MM.1S (cell line): ENCODE measurements around the gene ZBTB7C.

Source experiments
- EZH2 ChIP-seq: fragments of 300-600 bp; sonication (generic); optimal IDR thresholded peaks from 2 replicates; pipeline ENCODE3; 2017; ENCODE audit warnings: low read depth, mild to moderate bottlenecking, antibody characterized with exemption, low read length, mixed read lengths
- EZH2phosphoT487 ChIP-seq: fragments of 300-600 bp; sonication (generic); IDR thresholded peaks from 2 replicates; pipeline ENCODE4 v1.6.1; 2018; ENCODE audit warnings: antibody characterized with exemption, low read length
- TF ChIP-seq, protein P1 (sequence below): fragments of 300-600 bp; sonication (generic); IDR thresholded peaks from 2 replicates; pipeline ENCODE4 v1.5.1; 2016; ENCODE audit warnings: antibody characterized with exemption, low read length, mixed read lengths

- TF ChIP-seq, protein P1, sequence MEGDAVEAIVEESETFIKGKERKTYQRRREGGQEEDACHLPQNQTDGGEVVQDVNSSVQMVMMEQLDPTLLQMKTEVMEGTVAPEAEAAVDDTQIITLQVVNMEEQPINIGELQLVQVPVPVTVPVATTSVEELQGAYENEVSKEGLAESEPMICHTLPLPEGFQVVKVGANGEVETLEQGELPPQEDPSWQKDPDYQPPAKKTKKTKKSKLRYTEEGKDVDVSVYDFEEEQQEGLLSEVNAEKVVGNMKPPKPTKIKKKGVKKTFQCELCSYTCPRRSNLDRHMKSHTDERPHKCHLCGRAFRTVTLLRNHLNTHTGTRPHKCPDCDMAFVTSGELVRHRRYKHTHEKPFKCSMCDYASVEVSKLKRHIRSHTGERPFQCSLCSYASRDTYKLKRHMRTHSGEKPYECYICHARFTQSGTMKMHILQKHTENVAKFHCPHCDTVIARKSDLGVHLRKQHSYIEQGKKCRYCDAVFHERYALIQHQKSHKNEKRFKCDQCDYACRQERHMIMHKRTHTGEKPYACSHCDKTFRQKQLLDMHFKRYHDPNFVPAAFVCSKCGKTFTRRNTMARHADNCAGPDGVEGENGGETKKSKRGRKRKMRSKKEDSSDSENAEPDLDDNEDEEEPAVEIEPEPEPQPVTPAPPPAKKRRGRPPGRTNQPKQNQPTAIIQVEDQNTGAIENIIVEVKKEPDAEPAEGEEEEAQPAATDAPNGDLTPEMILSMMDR = no peak
- TF ChIP-seq EZH2 (no peak), EZH2phosphoT487 (no peak)
Measured at GRCh38 chr18:48236822-48237221, 172.4 kb downstream of the ZBTB7C start.
